ENCODE measurements around the gene AMPD2. TPM values are rescaled to one million over a fixed set of nuclear protein-coding genes. Genes with fewer than 3 reads are reported as not detected.

The AMPD2 gene
- total and polyA plus RNA-seq, 2 of the 8 experiments (the other 6 are each of a cell fraction or from before 2014, with no cell fraction given) = 37.2 to 67.7 TPM

- no peak for DNase-seq (ENCODE audit: low read depth in 1 of 2, low spot score in 2 of 2)
- Histone ChIP-seq H3K27me3 (replicated peaks in 1 of 4; ENCODE audit: control insufficient read depth in 3 of 4, extremely low read depth in 1 of 4, insufficient read depth in 3 of 4, low read length in 3 of 4) (no peaks in the 10 kb centered on the region), H3K36me3 (ENCODE audit: control insufficient read depth in 2 of 4, insufficient read depth in 4 of 4, low read length in 3 of 4) (peaks cover 3 to 66% (median 17%) of the 10 kb centered on the region in 4 experiments), H3K79me2 (ENCODE audit: control insufficient read depth in 1 of 2, insufficient read depth in 2 of 2, low read length in 2 of 2) (no peaks in the 10 kb centered on the region), H2BK120ac (replicated peaks; ENCODE audit: low read depth, low read length) (no peak overlapping the region), H3K18ac (ENCODE audit: extremely low read depth, low read length) (no peak overlapping the region), H2BK20ac (ENCODE audit: low read length) (no peak overlapping the region), H3K9me3 (ENCODE audit: insufficient read depth in 2 of 2, low read depth in 1 of 2, low read length in 1 of 2) (no peaks in the 10 kb centered on the region), H3K4me3 (ENCODE audit: extremely low read depth in 1 of 4, insufficient read depth in 2 of 4, low read depth in 3 of 4, low read length in 4 of 4) (no peak overlapping the region), H3K23me2 (ENCODE audit: low read depth, low read length) (no peaks in the 10 kb centered on the region), H2BK5ac (ENCODE audit: low read depth, low read length) (no peak overlapping the region), H2AFZ (ENCODE audit: low read length) (no peak overlapping the region), H3K4me1 (replicated peaks in 1 of 4; ENCODE audit: control insufficient read depth in 3 of 4, insufficient read depth in 4 of 4, low read length in 3 of 4) (no peaks in the 10 kb centered on the region), H4K5ac (ENCODE audit: insufficient read length, low read depth, low read length) (no peak overlapping the region), H3K27ac (ENCODE audit: low read depth, low read length) (no peak overlapping the region), H4K20me1 (replicated peaks in 1 of 2; ENCODE audit: control insufficient read depth in 1 of 2, insufficient read depth in 2 of 2, low read length in 2 of 2) (no peaks in the 10 kb centered on the region), H4K8ac (ENCODE audit: extremely low read depth, insufficient read depth, low read length) (no peak overlapping the region), H3K9ac (replicated peaks in 1 of 4; ENCODE audit: extremely low read depth in 1 of 4, low read depth in 3 of 4, low read length in 3 of 4) (no peak overlapping the region), H2AK5ac (ENCODE audit: low read depth, low read length) (no peak overlapping the region), H3K79me1 (ENCODE audit: low read depth, low read length) (no peaks in the 10 kb centered on the region), H4K91ac (replicated peaks; ENCODE audit: insufficient read length, low read length) (no peak overlapping the region), H2BK15ac (ENCODE audit: low read length) (no peak overlapping the region), H3K14ac (ENCODE audit: insufficient read length) (no peak overlapping the region), H2BK12ac (ENCODE audit: low read depth, low read length) (no peak overlapping the region), H3K23ac (ENCODE audit: insufficient read length) (no peak overlapping the region), H3K4me2 (ENCODE audit: insufficient read depth in 1 of 2, low read depth in 2 of 2, low read length in 2 of 2) (no peak overlapping the region), H3K56ac (replicated peaks; ENCODE audit: insufficient read length, low read depth, low read length) (no peak overlapping the region), H3K4ac (replicated peaks; ENCODE audit: insufficient read length, low read depth, low read length) (no peak overlapping the region)
- POLR2A ChIA-PET (ENCODE audit: partially characterized antibody) = no interaction called here
- no peak for FAIRE-seq
- CTCF ChIA-PET (ENCODE audit: partially characterized antibody) = no interaction called here
- WGBS, 2 experiments (ENCODE audit: extremely low coverage in 1 of 2, insufficient coverage in 1 of 2, insufficient read length in 1 of 2, insufficient replicate concordance in 2 of 2, low coverage in 1 of 2, low lambda C conversion rate in 2 of 2, missing lambda C conversion rate in 1 of 2) = 88% methylated on average over 3 of the region's 3 CpGs; no CpG with 5 or more reads in 1 of the 2 experiments
- TF ChIP-seq HDAC2 (IDR thresholded peaks at IDR 0.05; ENCODE audit: borderline replicate concordance in 1 of 2, low read depth in 2 of 2, low read length in 2 of 2) = no peak
- no peak for TF ChIP-seq BCL11A (IDR thresholded peaks at IDR 0.05; ENCODE audit: low read depth in 2 of 2, low read length in 2 of 2)
- TF ChIP-seq POU5F1 (IDR thresholded peaks at IDR 0.05; ENCODE audit: low read depth, low read length) = no peak
- no peak for TF ChIP-seq SIRT6 (IDR thresholded peaks at IDR 0.05; ENCODE audit: low read length)
- no peak for TF ChIP-seq NANOG (IDR thresholded peaks at IDR 0.05; ENCODE audit: insufficient read depth, low read depth, low read length, poor library complexity, severe bottlenecking)
- no peak for TF ChIP-seq SP2 (IDR thresholded peaks at IDR 0.05; ENCODE audit: low read length)
- TF ChIP-seq RXRA (IDR thresholded peaks at IDR 0.05; ENCODE audit: insufficient read depth, low read depth, low read length) = no peak
- TF ChIP-seq YY1 (IDR thresholded peaks at IDR 0.05; ENCODE audit: low read depth, low read length) = no peak
- TF ChIP-seq TCF12 (IDR thresholded peaks at IDR 0.05; ENCODE audit: low read depth, low read length) = no peak
- TF ChIP-seq RAD21 (IDR thresholded peaks at IDR 0.05 in 1 of 2, conservative IDR thresholded peaks at IDR 0.05 in 1 of 2; ENCODE audit: low read depth in 2 of 2, low read length in 2 of 2) = no peak
- no peak for TF ChIP-seq SP1 (IDR thresholded peaks at IDR 0.05; ENCODE audit: low read depth, low read length)
Observed at GRCh38 chr1:109589177-109589576, 30.5 kb upstream of the AMPD2 start.

Measured in H1 (cell line).